Endothelial cell of umbilical vein (primary cell): ENCODE measurements around the gene PFKFB3. TPM values are rescaled to one million over a fixed set of nuclear protein-coding genes. Genes with fewer than 3 reads are reported as not detected.

ENCODE experiments used
- BruUV-seq: library from RNA; stranded (reverse); fragments of 400-500 nt; replicated peaks from 2 replicates; lab custom pipeline; 2021; lab: Mats Ljungman, UMichigan
- CTCF ChIA-PET: fragments of 300-600, 350-600 bp; sonication (Branson Sonifier 250); formaldehyde crosslinking; loops from one replicate; lab custom pipeline; 2021; ENCODE audit warnings: antibody characterized with exemption, inconsistent platforms; lab: Charles Lee
- POLR2A ChIA-PET: fragments of 300-600, 350-600 bp; sonication (Branson Sonifier 250); formaldehyde crosslinking; loops from one replicate; lab custom pipeline; 2021; ENCODE audit warnings: antibody characterized with exemption, inconsistent platforms; lab: Charles Lee
- DNase-seq: peaks from one replicate; pipeline ENCODE4 v3.0.0-alpha.2; 2011; ENCODE audit warnings: low read depth, low spot score
- FAIRE-seq: peaks from 2 replicates; lab custom pipeline; 2011; peaks lifted over from hg19 to GRCh38; lab: Jason Lieb, UNC
- H2AFZ ChIP-seq: 2 replicates; pipeline ENCODE4 v1.6.0; 2012; ENCODE audit warnings: low read depth, low read length, control low read depth, inconsistent platforms
- H3K27ac ChIP-seq: 2 replicates; pipeline ENCODE4 v1.5.1; 2011; ENCODE audit warnings: low read depth, mild to moderate bottlenecking, control low read depth, low read length, moderate library complexity; ENCODE audit not compliant: insufficient read depth
- H3K27me3 ChIP-seq, 2 experiments: 2 replicates each; pipeline versions ENCODE4 v1.6.0 to v1.6.1; 2011; ENCODE audit warnings: low read length in 2 of 2, mixed read lengths in 1 of 2; ENCODE audit not compliant: control insufficient read depth in 2 of 2, insufficient read depth in 2 of 2
- H3K36me3 ChIP-seq, 2 experiments: 2 replicates in 1 of 2; 3 replicates in 1 of 2; pipeline ENCODE4 v1.5.1; 2011; ENCODE audit warnings: low read length in 2 of 2, mild to moderate bottlenecking in 1 of 2, moderate library complexity in 1 of 2; ENCODE audit not compliant: control insufficient read depth in 2 of 2, insufficient read depth in 2 of 2; ENCODE audit errors: extremely low read depth in 1 of 2
- H3K4me1 ChIP-seq: 3 replicates; pipeline ENCODE4 v1.5.1; 2011; ENCODE audit warnings: mild to moderate bottlenecking, low read length; ENCODE audit not compliant: control insufficient read depth, insufficient read depth; ENCODE audit errors: extremely low read depth
- H3K4me2 ChIP-seq: 2 replicates; pipeline ENCODE4 v1.6.1; 2011; ENCODE audit warnings: low read length, control low read depth, mixed read lengths; ENCODE audit not compliant: insufficient read depth
- H3K4me3 ChIP-seq, 3 experiments: fragments of 200-600 bp in 1 of 3; sonication (generic), shearing (Covaris generic) in 1 of 3; replicated peaks in 1 of 3; 2 replicates each; pipeline ENCODE4 v1.5.1; 2011 to 2016; ENCODE audit warnings: control low read depth in 3 of 3, low read length in 3 of 3, mild to moderate bottlenecking in 2 of 3, inconsistent platforms in 1 of 3, low read depth in 1 of 3, moderate library complexity in 1 of 3; ENCODE audit not compliant: insufficient read depth in 1 of 3
- H3K79me2 ChIP-seq: 2 replicates; pipeline ENCODE4 v1.6.0; 2012; ENCODE audit warnings: low read length, inconsistent platforms; ENCODE audit not compliant: control insufficient read depth, insufficient read depth
- H3K9ac ChIP-seq: replicated peaks from 2 replicates; pipeline ENCODE3; 2011; ENCODE audit warnings: low read length, control low read depth; ENCODE audit not compliant: insufficient read depth; ENCODE audit errors: extremely low read depth
- H3K9me1 ChIP-seq: replicated peaks from 3 replicates; pipeline ENCODE4 v1.6.0; 2011; ENCODE audit warnings: mild to moderate bottlenecking, low read length; ENCODE audit not compliant: control insufficient read depth, insufficient read depth; ENCODE audit errors: extremely low read depth
- H3K9me3 ChIP-seq: replicated peaks from 2 replicates; pipeline ENCODE4 v1.5.1; 2012; ENCODE audit warnings: low read length, inconsistent platforms; ENCODE audit not compliant: control insufficient read depth, insufficient read depth
- H4K20me1 ChIP-seq: replicated peaks from 2 replicates; pipeline ENCODE3; 2011; ENCODE audit warnings: mild to moderate bottlenecking, low read length; ENCODE audit not compliant: control insufficient read depth, insufficient read depth; ENCODE audit errors: extremely low read depth
- CTCF ChIP-seq, 2 donors: IDR thresholded peaks; 1 replicate in 1 of 2; 2 replicates in 1 of 2; pipeline ENCODE4 v1.5.1; 2011; ENCODE audit warnings: low read length in 2 of 2, mild to moderate bottlenecking in 2 of 2, moderate library complexity in 2 of 2, control low read depth in 1 of 2, inconsistent platforms in 1 of 2, low read depth in 1 of 2; ENCODE audit not compliant: insufficient read depth in 1 of 2; ENCODE audit errors: extremely low read depth in 1 of 2
- EZH2 ChIP-seq: IDR thresholded peaks from 2 replicates; pipeline ENCODE4 v1.6.1; 2012; ENCODE audit warnings: borderline replicate concordance, low read depth, mild to moderate bottlenecking, moderate library complexity, low read length, inconsistent platforms; ENCODE audit not compliant: severe bottlenecking
- FOS ChIP-seq: IDR thresholded peaks from 2 replicates; pipeline ENCODE4 v1.6.1; 2011; ENCODE audit warnings: mild to moderate bottlenecking, low read length, moderate library complexity, borderline replicate concordance; ENCODE audit not compliant: insufficient read depth
- GATA2 ChIP-seq: IDR thresholded peaks from 2 replicates; pipeline ENCODE4 v1.7.0; 2011; ENCODE audit warnings: low read depth, mild to moderate bottlenecking, moderate library complexity, mixed read lengths, low read length; ENCODE audit not compliant: insufficient read length, insufficient read depth
- JUN ChIP-seq: IDR thresholded peaks from 2 replicates; pipeline ENCODE4 v1.6.1; 2011; ENCODE audit warnings: borderline replicate concordance, low read depth; ENCODE audit not compliant: insufficient read length, insufficient read depth
- MAX ChIP-seq: IDR thresholded peaks from 2 replicates; pipeline ENCODE4 v1.6.1; 2011; ENCODE audit not compliant: insufficient read depth, insufficient read length
- MYC ChIP-seq: IDR thresholded peaks from one replicate; pipeline ENCODE4 v1.6.1; 2011; ENCODE audit warnings: mild to moderate bottlenecking, low read depth, low read length
- POLR2A ChIP-seq: IDR thresholded peaks from 2 replicates; pipeline ENCODE4 v1.6.1; 2012; ENCODE audit warnings: low read depth, mild to moderate bottlenecking, control low read depth, low read length
- POLR2AphosphoS5 ChIP-seq: IDR thresholded peaks from 2 replicates; pipeline ENCODE4 v1.6.1; 2012; ENCODE audit warnings: low read depth, mild to moderate bottlenecking, control low read depth, low read length, moderate library complexity; ENCODE audit not compliant: insufficient read depth
- dilution Hi-C: fragments of 300-500 bp; cut with MboI; formaldehyde crosslinking; loops from one replicate; pipeline ENCODE4 v1.15.0; 2019; ENCODE audit warnings: low sequenced_read_pairs; ENCODE audit not compliant: extremely low pct_ligation_motif_present
- intact Hi-C: fragments of 100-400 bp; cut with micrococcal nuclease; formaldehyde crosslinking; loops from one replicate; pipeline ENCODE4 v1.10.0; 2022
- polyA plus RNA-seq, 4 experiments: library from polyadenylated mRNA; depleted of rRNA in 3 of 4; stranded (reverse) in 3 of 4; unstranded in 1 of 4; fragments of >200 nt; gene quantifications; 2 replicates each; pipeline versions ENCODE4 v1.2.1 to v1.2.3, GENCODE V29; 2011 to 2012; ENCODE audit warnings: missing spikeins in 1 of 4
- total RNA-seq: library from RNA; stranded (reverse); gene quantifications from 2 replicates; pipeline ENCODE4 v1.2.3, GENCODE V29; 2021

PFKFB3 gene
- total and polyA plus RNA-seq, 2 donors (not counting 3 experiments of a cell fraction or from before 2014, with no cell fraction given): 15.8 to 33.7 TPM

GRCh38 chr10:6207658-6208057, 4.9 kb downstream of the PFKFB3 start:
- FAIRE-seq: no peak
- POLR2A ChIA-PET: no interaction called here

GRCh38 chr10:6208799-6209235, 6.1 kb downstream of the PFKFB3 start:
- Histone ChIP-seq H3K9me3 (no peaks in the 10 kb centered on the region), H3K27ac (no peak overlapping the region), H3K9me1 (no peaks in the 10 kb centered on the region), H3K9ac (no peak overlapping the region), H4K20me1 (no peaks in the 10 kb centered on the region), H3K4me1 (peaks cover 5% of the 10 kb centered on the region), H3K4me3 (no peak overlapping the region), H3K27me3 (no peaks in the 10 kb centered on the region), H3K4me2 (no peak overlapping the region), H3K79me2 (peaks cover 50% of the 10 kb centered on the region), H3K36me3 (peaks cover 0 to 5% of the 10 kb centered on the region in 2 experiments), H2AFZ (no peak overlapping the region)
- CTCF ChIA-PET: no interaction called here
- FAIRE-seq (no peak), DNase-seq (no peak)
- POLR2A ChIA-PET: no interaction called here
- TF ChIP-seq FOS (no peak), EZH2 (no peak), POLR2A (no peak), MYC (no peak), GATA2 (no peak), POLR2AphosphoS5 (no peak), MAX (no peak), CTCF (IDR thresholded peaks at IDR 0.05; ENCODE audit: extremely low read depth in 1 of 2, insufficient read depth in 1 of 2, low read depth in 1 of 2, low read length in 2 of 2) (no peak), JUN (no peak)
- dilution Hi-C loops: no loop called here
- intact Hi-C loops: no loop called here
- BruUV-seq: no TSS peak

More at GRCh38 chr10:6207658-6208057, 4.9 kb downstream of the PFKFB3 start:
- DNase-seq: no peak
- Histone ChIP-seq H3K9me1 (no peaks in the 10 kb centered on the region), H3K27me3 (no peaks in the 10 kb centered on the region), H3K4me3 (no peak overlapping the region), H3K9me3 (no peaks in the 10 kb centered on the region), H2AFZ (no peak overlapping the region), H3K27ac (no peak overlapping the region), H3K4me2 (no peak overlapping the region), H4K20me1 (no peaks in the 10 kb centered on the region), H3K4me1 (peaks cover 5% of the 10 kb centered on the region), H3K9ac (no peak overlapping the region), H3K79me2 (peaks cover 50% of the 10 kb centered on the region), H3K36me3 (no peaks in the 10 kb centered on the region)
- TF ChIP-seq JUN: no peak
- TF ChIP-seq POLR2AphosphoS5: no peak
- no peak for TF ChIP-seq POLR2A
- no peak for TF ChIP-seq EZH2
- BruUV-seq: no TSS peak
- dilution Hi-C loops (no loop called here), intact Hi-C loops (no loop called here)
- CTCF ChIA-PET: interaction anchor here (0.8 to 1.7 kb wide), 3 partner anchors 17 to 194 kb away, joined by 3 to 13 read pairs (median 3); no protein-coding TSS in a partner anchor
